BLaER1 (cell line): ENCODE data around the gene CDC42EP2.

Experiments
- H3K27ac ChIP-seq: shearing (Covaris generic); formaldehyde crosslinking; 2 replicates; pipeline ENCODE4 v1.8.1; 2022
- H3K27me3 ChIP-seq: shearing (Covaris generic); formaldehyde crosslinking; 2 replicates; pipeline ENCODE4 v1.8.1; 2022
- H3K36me3 ChIP-seq: shearing (Covaris generic); formaldehyde crosslinking; 2 replicates; pipeline ENCODE4 v1.8.1; 2022
- H3K4me1 ChIP-seq: shearing (Covaris generic); formaldehyde crosslinking; 2 replicates; pipeline ENCODE4 v1.8.1; 2022
- H3K4me2 ChIP-seq: shearing (Covaris generic); formaldehyde crosslinking; 2 replicates; pipeline ENCODE4 v1.8.1; 2022
- H3K4me3 ChIP-seq: shearing (Covaris generic); formaldehyde crosslinking; 2 replicates; pipeline ENCODE4 v1.8.1; 2022
- H3K9ac ChIP-seq: shearing (Covaris generic); formaldehyde crosslinking; 2 replicates; pipeline ENCODE4 v1.8.1; 2022
- H3K9me3 ChIP-seq: shearing (Covaris generic); formaldehyde crosslinking; 2 replicates; pipeline ENCODE4 v1.8.1; 2022
- H4K20me1 ChIP-seq: shearing (Covaris generic); formaldehyde crosslinking; 2 replicates; pipeline ENCODE4 v1.8.1; 2022
- Cebpa-rat ChIP-seq: shearing (Covaris generic); IDR thresholded peaks from 2 replicates; pipeline ENCODE4 v1.8.1; 2022

The CDC42EP2 gene

DNA sequence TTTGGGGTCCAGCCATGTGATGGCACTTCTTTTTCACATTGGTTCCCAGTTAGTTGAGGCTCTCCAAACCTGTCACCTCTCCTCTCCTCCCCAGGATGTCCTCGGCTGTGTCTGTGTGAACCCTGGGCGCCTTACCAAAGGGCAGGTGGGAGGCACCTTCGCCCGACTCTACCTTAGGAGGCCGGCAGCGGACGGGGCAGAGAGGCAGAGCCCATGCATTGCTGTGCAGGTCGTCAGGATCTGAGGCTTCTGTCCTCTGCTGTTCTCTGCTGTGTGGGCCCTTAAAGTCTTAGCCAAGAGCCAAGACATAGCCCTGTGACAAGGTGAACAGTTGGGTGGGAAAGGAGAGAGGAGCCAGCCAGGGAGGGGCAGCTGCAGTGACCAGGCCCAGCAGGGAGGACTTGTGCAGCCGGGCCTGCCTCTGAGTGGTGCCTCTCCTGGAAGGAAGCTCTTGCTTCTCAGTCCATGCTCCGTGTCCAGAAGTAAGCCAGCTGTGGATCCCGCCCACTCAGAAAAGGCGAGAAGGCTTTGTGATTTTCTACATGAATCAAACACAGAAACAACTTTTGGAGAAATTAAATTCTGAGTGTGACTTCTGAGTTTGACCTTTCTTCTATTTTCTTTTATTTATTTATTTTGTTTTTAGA, 17.5 kb upstream of the CDC42EP2 start:
- no peaks in the 10 kb centered on the region for H4K20me1 ChIP-seq
- no peak overlapping the region for H3K4me3 ChIP-seq
- H3K36me3 ChIP-seq = peaks cover 90% of the 10 kb centered on the region
- H3K9ac ChIP-seq = no peak overlapping the region
- H3K4me2 ChIP-seq = no peak overlapping the region
- H3K27ac ChIP-seq = no peak overlapping the region
- H3K27me3 ChIP-seq = no peaks in the 10 kb centered on the region
- H3K9me3 ChIP-seq = no peaks in the 10 kb centered on the region
- peaks cover 37% of the 10 kb centered on the region for H3K4me1 ChIP-seq
- no peak for TF ChIP-seq Cebpa-rat

DNA sequence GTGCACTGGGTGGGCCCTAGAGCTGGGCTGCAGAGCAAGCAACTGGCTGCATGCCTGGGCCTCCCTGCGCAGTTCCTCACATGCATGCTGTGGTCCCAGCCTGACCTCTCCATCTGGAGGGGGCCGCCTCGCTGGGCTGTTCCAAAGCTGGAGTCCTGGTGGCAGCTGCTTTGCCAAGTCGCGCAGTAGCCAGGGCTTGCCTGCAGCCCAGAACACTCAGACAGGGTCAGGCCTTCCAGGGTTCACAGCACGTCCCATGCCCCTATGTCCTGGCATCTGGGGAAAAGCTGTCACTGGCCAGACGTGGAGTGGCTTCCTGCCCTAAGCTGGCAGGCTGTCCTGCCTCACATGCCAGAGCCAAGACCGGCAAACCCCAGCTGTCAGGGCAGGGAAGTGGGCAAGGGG, 16.5 kb upstream of the CDC42EP2 start:
- Histone ChIP-seq H3K9me3 (no peaks in the 10 kb centered on the region), H3K27ac (no peak overlapping the region)

GRCh38 chr11:65298655-65299179, 15.9 kb upstream of the CDC42EP2 start:
- peaks cover 97% of the 10 kb centered on the region for H3K36me3 ChIP-seq
- peaks cover 24% of the 10 kb centered on the region for H3K4me1 ChIP-seq
- H3K27ac ChIP-seq = peak overlapping the region; percentile 22; the same call in 1 of the 2 replicates
- H3K4me2 ChIP-seq = no peak overlapping the region
- H3K4me3 ChIP-seq = no peak overlapping the region
- H3K9me3 ChIP-seq = no peaks in the 10 kb centered on the region
- no peak for TF ChIP-seq Cebpa-rat
- H3K9ac ChIP-seq = no peak overlapping the region
- no peaks in the 10 kb centered on the region for H4K20me1 ChIP-seq
- no peaks in the 10 kb centered on the region for H3K27me3 ChIP-seq

More for the DNA sequence above, 16.5 kb upstream of the CDC42EP2 start:
- peaks cover 30% of the 10 kb centered on the region for H3K4me1 ChIP-seq
- H3K4me3 ChIP-seq = no peak overlapping the region
- no peaks in the 10 kb centered on the region for H3K27me3 ChIP-seq
- H3K9ac ChIP-seq = no peak overlapping the region
- no peaks in the 10 kb centered on the region for H4K20me1 ChIP-seq
- no peak overlapping the region for H3K4me2 ChIP-seq
- no peak for TF ChIP-seq Cebpa-rat
- peaks cover 97% of the 10 kb centered on the region for H3K36me3 ChIP-seq

DNA sequence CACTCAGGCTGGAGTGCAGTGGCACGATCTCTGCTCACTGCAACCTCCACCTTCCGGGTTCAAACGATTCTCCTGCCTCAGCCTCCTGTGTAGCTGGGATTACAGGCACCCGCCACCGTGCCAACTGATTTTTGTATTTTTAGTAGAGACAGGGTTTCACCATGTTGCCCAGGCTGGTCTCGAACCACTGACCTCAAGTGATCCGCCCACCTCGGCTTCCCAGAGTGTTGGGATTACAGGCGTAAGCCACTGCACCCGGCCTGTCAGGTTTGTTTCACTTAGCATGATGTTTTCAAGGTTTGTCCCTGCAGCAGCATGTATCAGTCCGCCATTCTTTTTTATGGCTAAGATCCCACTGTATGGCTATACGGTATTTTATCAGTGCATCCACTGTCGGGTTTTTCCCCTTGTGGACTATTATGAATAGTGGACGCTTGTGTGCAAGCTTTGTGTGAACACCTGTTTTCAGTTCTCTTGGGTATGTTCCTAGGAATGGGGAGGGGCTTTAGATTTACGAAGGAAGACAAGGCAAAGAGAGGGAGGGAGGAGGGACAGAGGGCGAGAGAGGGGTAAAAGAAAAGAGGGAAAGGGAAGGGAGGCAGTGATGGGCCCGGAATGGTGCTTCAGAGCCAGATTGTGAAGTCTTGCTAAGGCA, 13.9 kb upstream of the CDC42EP2 start:
- Histone ChIP-seq H3K27ac (no peak overlapping the region), H4K20me1 (no peaks in the 10 kb centered on the region), H3K9me3 (no peaks in the 10 kb centered on the region), H3K4me2 (no peak overlapping the region), H3K4me1 (peaks cover 15% of the 10 kb centered on the region), H3K4me3 (no peak overlapping the region), H3K27me3 (no peaks in the 10 kb centered on the region), H3K36me3 (peaks cover 87% of the 10 kb centered on the region), H3K9ac (no peak overlapping the region)
- TF ChIP-seq Cebpa-rat = no peak

DNA sequence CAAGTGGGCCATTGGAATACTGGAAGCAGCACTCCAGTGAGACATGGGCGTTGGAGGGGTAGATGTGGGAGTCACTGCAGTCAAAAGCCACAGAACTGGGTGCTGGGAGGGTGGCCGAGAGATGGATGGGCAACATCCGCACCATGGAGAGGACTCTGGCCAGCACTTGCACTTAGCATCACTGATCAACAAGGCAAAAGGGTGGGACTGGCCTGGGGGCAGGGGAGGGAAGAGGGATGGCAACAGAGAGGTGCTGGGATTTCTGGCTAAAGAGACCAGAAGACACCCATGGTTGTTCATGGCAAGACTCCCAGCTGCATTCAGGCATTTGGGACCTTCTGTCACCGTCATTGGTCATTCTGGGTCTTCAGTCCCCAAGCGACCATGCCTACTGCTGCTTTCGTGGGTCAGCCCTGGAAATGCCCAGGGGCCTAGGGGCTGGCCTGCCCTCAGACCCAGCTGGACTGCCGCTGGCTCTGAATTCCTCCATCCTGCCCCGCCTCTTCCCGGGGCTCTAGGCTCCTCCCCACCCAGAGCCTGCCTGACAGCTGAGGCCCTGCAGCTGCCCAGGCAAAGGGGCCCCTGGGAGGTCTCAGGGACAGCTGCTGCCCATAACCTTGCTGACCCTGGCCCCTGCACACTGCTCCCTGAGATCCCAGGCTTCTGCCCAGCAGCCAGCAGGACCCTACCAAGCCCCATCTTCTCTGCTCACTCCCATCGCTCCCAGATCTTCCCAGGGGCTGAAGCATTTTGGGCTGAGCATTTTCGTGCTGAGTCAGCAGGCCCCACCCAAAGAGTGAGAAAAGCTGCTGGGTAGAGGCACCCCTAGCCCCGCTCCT, 13.0 kb upstream of the CDC42EP2 start:
- Histone ChIP-seq H3K27ac (0 out of 2 replicates have a peak overlapping the region, but pooled peaks have one; percentile 22), H3K27me3 (no peaks in the 10 kb centered on the region), H3K4me1 (peaks cover 24% of the 10 kb centered on the region), H3K36me3 (peaks cover 77% of the 10 kb centered on the region), H3K4me2 (peak overlapping the region; percentile 26; the same call in 1 of the 2 replicates), H3K9ac (no peak overlapping the region), H4K20me1 (no peaks in the 10 kb centered on the region), H3K4me3 (no peak overlapping the region), H3K9me3 (no peaks in the 10 kb centered on the region)
- no peak for TF ChIP-seq Cebpa-rat

DNA sequence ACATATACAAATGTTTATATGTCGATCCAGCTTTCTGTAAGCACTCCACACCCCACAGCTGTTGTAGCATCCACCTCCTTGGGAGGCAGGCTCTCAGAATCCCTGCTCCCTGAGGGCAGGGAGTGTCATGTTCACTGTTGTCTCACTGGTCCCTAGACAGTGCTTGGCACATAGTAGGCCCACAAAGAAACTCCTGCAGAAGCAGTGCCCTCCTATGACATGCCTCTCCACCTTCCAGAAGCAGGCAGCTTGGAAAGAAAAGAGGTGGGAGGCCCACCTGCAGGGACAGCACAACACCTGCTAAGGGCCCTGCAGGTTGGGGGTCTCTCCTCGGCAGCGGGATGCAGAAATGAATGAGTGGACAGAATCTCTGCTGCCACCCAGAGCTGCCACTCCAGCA, 11.1 kb upstream of the CDC42EP2 start:
- no peak for TF ChIP-seq Cebpa-rat
- Histone ChIP-seq H3K27me3 (no peaks in the 10 kb centered on the region), H3K9ac (no peak overlapping the region), H3K27ac (no peak overlapping the region), H3K4me2 (no peak overlapping the region), H3K4me3 (no peak overlapping the region), H4K20me1 (no peaks in the 10 kb centered on the region), H3K4me1 (peaks cover 37% of the 10 kb centered on the region), H3K36me3 (peaks cover 59% of the 10 kb centered on the region), H3K9me3 (no peaks in the 10 kb centered on the region)

DNA sequence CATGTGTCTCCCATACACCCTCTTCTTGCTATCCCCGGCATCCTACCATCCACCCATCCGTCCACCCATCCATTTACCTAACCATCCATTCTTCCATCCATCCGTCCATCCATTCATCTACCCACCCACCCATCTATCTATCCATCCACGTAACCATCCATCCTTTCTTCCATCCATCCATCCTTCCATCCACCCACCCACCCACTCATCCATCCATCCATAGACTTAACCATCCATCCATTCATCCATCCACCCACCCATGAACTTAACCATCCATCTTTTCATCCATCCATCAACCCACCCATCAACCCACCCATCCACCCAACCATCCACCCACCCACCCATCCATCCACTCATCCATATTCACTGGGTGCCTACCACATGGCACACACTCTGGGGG, 10.6 kb upstream of the CDC42EP2 start:
- H3K27ac ChIP-seq = no peak overlapping the region
- H3K27me3 ChIP-seq = no peaks in the 10 kb centered on the region
- H3K4me2 ChIP-seq = no peak overlapping the region
- peaks cover 53% of the 10 kb centered on the region for H3K36me3 ChIP-seq
- no peak overlapping the region for H3K4me3 ChIP-seq
- peaks cover 43% of the 10 kb centered on the region for H3K4me1 ChIP-seq
- TF ChIP-seq Cebpa-rat = no peak
- no peaks in the 10 kb centered on the region for H3K9me3 ChIP-seq
- no peaks in the 10 kb centered on the region for H4K20me1 ChIP-seq
- H3K9ac ChIP-seq = no peak overlapping the region

DNA sequence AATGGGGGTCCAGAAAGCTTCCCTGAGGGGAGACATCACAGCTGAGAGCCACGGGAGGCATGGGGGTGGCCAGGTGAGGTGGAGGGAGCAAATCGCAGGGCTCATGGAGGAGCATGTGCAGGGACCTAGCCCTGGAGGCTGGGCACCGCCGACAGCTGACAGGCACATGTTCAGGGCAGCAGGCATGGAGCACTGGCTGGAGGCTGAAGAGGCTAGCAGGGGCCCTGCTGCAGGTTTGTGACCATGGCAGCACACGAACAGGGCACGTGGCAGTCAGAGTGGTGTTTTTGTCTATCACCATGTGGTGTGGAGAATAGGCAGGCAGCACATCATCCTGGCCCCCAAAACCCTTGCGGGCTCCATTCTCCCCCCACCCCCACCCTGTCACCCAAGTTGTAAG, 10.1 kb upstream of the CDC42EP2 start:
- Histone ChIP-seq H3K4me1 (peaks cover 48% of the 10 kb centered on the region), H3K4me3 (no peak overlapping the region), H3K4me2 (no peak overlapping the region), H3K9me3 (no peaks in the 10 kb centered on the region), H4K20me1 (no peaks in the 10 kb centered on the region), H3K27ac (no peak overlapping the region), H3K36me3 (peaks cover 48% of the 10 kb centered on the region), H3K27me3 (no peaks in the 10 kb centered on the region), H3K9ac (no peak overlapping the region)
- no peak for TF ChIP-seq Cebpa-rat

DNA sequence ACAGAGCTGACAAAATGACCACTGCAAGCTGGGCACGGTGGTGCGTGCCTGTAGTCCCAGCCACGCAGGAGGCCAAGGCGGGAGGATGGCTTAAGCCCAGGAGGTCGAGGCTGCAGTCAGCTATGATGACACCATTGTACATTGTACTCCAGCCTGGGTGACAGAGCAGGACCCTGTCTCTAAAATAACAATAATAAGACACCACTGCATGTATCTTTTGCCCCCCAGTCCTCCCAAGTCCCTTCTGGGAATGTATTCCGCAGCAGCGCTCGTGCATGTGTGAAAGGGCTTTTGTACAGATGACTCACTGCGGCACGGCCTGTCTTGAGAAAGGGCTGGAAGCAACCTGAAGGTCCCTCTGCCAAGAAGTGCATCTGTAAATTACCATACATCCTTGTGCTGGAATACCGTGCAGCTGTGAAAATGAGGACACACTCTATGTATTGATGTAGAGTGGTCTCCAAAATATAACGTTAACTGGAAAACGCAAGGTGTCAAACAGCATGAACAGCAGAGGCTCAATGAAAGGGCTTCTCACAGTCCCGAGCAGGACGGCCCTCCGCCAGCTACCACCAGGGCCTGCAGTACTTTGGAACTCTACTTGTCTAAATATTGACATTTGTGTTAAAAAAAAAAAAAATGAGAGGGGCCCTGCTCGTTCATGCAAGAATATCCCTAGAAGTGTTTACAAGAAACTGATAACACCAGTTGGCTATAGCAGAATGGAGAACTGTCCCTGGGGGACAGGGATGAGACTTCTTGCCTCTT, 9.0 kb upstream of the CDC42EP2 start:
- Histone ChIP-seq H3K4me1 (peaks cover 59% of the 10 kb centered on the region), H3K27ac (no peak overlapping the region), H3K36me3 (peaks cover 37% of the 10 kb centered on the region), H3K4me2 (no peak overlapping the region), H4K20me1 (no peaks in the 10 kb centered on the region), H3K4me3 (no peak overlapping the region), H3K27me3 (no peaks in the 10 kb centered on the region), H3K9me3 (no peaks in the 10 kb centered on the region), H3K9ac (no peak overlapping the region)
- TF ChIP-seq Cebpa-rat = no peak
